Activated B cell treated with CpG ODN at 0.5 μM for 24 hours (primary cell): ENCODE measurements around the gene LILRB3. TPM values are rescaled to one million over a fixed set of nuclear protein-coding genes. Genes with fewer than 3 reads are reported as not detected.
"Not testable (repeated sequence)": the region's sequence is repeated elsewhere in the genome, so short reads cannot be mapped to it uniquely, and the experiment has no call there.

ENCODE experiments used
- ATAC-seq: fragments of 200-7000 bp; cut with Tn5 transposase; one replicate; pipeline ENCODE4 v1.10.0; 2021; ENCODE audit warnings: low read depth, mild to moderate bottlenecking, moderate library complexity
- CTCF ChIA-PET: fragments of 350-600 bp; sonication (Branson Sonifier 250); formaldehyde crosslinking; loops from one replicate; lab custom pipeline; 2021; ENCODE audit warnings: antibody characterized with exemption; lab: Charles Lee
- POLR2A ChIA-PET: fragments of 350-600 bp; sonication (Branson Sonifier 250); formaldehyde crosslinking; loops from one replicate; lab custom pipeline; 2021; ENCODE audit warnings: antibody characterized with exemption; lab: Charles Lee
- DNase-seq: peaks from one replicate; pipeline ENCODE4 v3.0.0; 2022
- H3K27ac Mint-ChIP-seq: one replicate; pipeline ENCODE4 v1.8.0; 2020; ENCODE audit warnings: mixed read lengths
- H3K27me3 Mint-ChIP-seq: one replicate; pipeline ENCODE4 v1.8.0; 2021; ENCODE audit warnings: mixed read lengths
- H3K36me3 Mint-ChIP-seq: one replicate; pipeline ENCODE4 v1.8.0; 2021; ENCODE audit warnings: low read depth, mixed read lengths
- H3K4me1 Mint-ChIP-seq: one replicate; pipeline ENCODE4 v1.8.0; 2021; ENCODE audit warnings: mixed read lengths
- H3K4me3 Mint-ChIP-seq: one replicate; pipeline ENCODE4 v1.8.0; 2020; ENCODE audit warnings: mild to moderate bottlenecking, mixed read lengths
- H3K9me3 Mint-ChIP-seq: one replicate; pipeline ENCODE4 v1.8.0; 2020; ENCODE audit warnings: mixed read lengths
- intact Hi-C: fragments of 100-400 bp; cut with micrococcal nuclease; formaldehyde crosslinking; loops from one replicate; pipeline ENCODE4 v1.15.1; 2024
- total RNA-seq: library from RNA; stranded (reverse); gene quantifications from 2 replicates; pipeline ENCODE4 v1.2.3, GENCODE V29; 2022
- TF ChIP-seq, protein P1 (sequence below): fragments of 200-600 bp; IDR thresholded peaks from one replicate; pipeline ENCODE4 v1.8.0; 2022; ENCODE audit warnings: antibody characterized with exemption, mild to moderate bottlenecking

The LILRB3 gene
- total RNA-seq, 1 donor from 2014 or later = 1.1 TPM

DNA sequence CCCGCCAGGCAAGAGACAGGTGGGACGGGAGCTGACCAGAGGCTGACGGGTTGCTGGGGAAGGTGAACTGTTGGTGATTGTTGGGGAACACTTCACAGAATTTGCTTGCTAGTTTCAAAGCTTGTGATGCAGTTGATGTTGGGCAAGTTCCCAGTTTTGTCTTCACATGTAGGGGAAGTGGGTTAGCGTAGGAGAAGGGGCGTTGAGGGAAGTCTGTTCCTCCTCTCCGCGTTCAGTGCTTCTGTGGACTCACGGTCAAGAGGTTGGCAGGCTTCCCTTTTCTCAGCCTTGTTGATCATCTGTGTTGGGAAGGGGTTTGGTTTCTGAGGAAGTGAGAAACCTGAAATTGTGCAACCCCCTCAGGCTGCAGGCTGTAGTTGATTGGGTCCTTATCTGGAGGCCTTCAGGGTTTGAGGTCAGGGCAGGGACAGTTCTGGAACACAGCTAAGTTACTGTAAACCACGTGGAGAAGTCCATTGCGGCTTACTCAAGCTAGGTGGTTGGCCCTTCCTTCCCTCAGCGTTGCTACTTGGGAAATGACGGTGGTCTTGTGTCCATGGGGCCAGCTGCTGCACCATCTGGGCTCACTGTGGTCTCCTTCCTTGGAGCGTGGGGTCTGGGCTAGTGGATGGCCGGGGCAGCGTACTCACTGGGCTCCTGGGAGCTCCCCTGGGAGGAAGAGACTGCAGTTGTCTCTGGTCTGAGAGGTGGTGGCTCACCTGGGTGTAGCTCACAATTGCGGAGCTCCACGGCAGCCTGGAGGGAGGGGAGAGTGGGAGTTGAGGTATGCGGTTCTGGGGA lies 14.6 kb downstream of the LILRB3 start:
- Mint-ChIP-seq H3K4me1 (peaks cover 78% of the 10 kb centered on the region), H3K27ac (peak overlapping the region; percentile 46), H3K9me3 (no peaks in the 10 kb centered on the region), H3K27me3 (no peaks in the 10 kb centered on the region), H3K36me3 (peaks cover 75% of the 10 kb centered on the region), H3K4me3 (peak overlapping the region; percentile 32)
- peak; percentile 47 for ATAC-seq
- no peak for DNase-seq
- TF ChIP-seq, protein P1, sequence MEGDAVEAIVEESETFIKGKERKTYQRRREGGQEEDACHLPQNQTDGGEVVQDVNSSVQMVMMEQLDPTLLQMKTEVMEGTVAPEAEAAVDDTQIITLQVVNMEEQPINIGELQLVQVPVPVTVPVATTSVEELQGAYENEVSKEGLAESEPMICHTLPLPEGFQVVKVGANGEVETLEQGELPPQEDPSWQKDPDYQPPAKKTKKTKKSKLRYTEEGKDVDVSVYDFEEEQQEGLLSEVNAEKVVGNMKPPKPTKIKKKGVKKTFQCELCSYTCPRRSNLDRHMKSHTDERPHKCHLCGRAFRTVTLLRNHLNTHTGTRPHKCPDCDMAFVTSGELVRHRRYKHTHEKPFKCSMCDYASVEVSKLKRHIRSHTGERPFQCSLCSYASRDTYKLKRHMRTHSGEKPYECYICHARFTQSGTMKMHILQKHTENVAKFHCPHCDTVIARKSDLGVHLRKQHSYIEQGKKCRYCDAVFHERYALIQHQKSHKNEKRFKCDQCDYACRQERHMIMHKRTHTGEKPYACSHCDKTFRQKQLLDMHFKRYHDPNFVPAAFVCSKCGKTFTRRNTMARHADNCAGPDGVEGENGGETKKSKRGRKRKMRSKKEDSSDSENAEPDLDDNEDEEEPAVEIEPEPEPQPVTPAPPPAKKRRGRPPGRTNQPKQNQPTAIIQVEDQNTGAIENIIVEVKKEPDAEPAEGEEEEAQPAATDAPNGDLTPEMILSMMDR = no peak
- POLR2A ChIA-PET = interaction anchor here (0.6 to 5.2 kb wide), 7 partner anchors 7 to 454 kb away, joined by 3 to 69 read pairs (median 5); partner anchors contain the start of genes MBOAT7, RPS9 and TSEN34
- CTCF ChIA-PET = interaction anchor here (0.7 to 1.1 kb wide), 2 partner anchors 19 to 24 kb away, joined by 3 read pairs; partner anchors contain the start of gene MBOAT7
- intact Hi-C loops = no loop called here

DNA sequence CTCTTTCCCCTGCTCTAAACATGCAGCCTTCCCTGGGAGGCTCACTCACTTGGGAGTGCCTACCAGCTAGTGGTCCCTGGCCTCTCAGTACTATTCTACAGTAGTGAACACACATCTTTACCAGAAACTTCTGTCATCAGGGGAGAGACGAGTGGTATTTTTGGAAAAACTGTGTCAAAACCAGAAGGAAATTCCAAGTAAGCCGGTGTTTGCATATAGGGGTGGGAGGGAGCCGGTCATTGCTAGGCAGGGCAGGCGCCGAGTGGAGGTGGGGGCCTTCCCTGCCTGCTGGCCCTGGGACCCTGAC lies 15.2 kb downstream of the LILRB3 start:
- H3K4me1 Mint-ChIP-seq = peaks cover 83% of the 10 kb centered on the region
- intact Hi-C loops = no loop called here
- peak overlapping the region; percentile 46 for H3K27ac Mint-ChIP-seq
- ChIA-PET CTCF (interaction anchor here (1.1 kb wide), 1 partner anchor 24 kb away, joined by 3 read pairs; no protein-coding TSS in a partner anchor), POLR2A (interaction anchor here (0.6 to 5.2 kb wide), 6 partner anchors 9 to 455 kb away, joined by 3 to 69 read pairs (median 4); partner anchors contain the start of genes MBOAT7 and TSEN34)
- peak overlapping the region; percentile 36 for H3K4me3 Mint-ChIP-seq
- peaks cover 80% of the 10 kb centered on the region for H3K36me3 Mint-ChIP-seq
- ATAC-seq = no peak
- H3K27me3 Mint-ChIP-seq = no peaks in the 10 kb centered on the region
- DNase-seq = no peak
- TF ChIP-seq, protein P1 = no peak
- H3K9me3 Mint-ChIP-seq = no peaks in the 10 kb centered on the region

GRCh38 chr19:54207193-54207592 lies 15.6 kb downstream of the LILRB3 start:
- peaks cover 88% of the 10 kb centered on the region for H3K4me1 Mint-ChIP-seq
- POLR2A ChIA-PET = interaction anchor here (0.7 to 5.2 kb wide), 6 partner anchors 8 to 34 kb away, joined by 3 to 69 read pairs (median 4); partner anchors contain the start of genes MBOAT7, TMC4 and TSEN34
- intact Hi-C loops, CTCF ChIA-PET, DNase-seq, H3K27ac Mint-ChIP-seq, ATAC-seq, H3K27me3 Mint-ChIP-seq, H3K9me3 Mint-ChIP-seq: not testable (repeated sequence)
- H3K4me3 Mint-ChIP-seq = peak overlapping the region; percentile 36
- peaks cover 85% of the 10 kb centered on the region for H3K36me3 Mint-ChIP-seq

GRCh38 chr19:54206831-54207177 lies 16.0 kb downstream of the LILRB3 start:
- H3K4me3 Mint-ChIP-seq = no peak overlapping the region

GRCh38 chr19:54206030-54206830 lies 16.6 kb downstream of the LILRB3 start:
- Mint-ChIP-seq H3K27me3 (no peaks in the 10 kb centered on the region), H3K9me3 (no peaks in the 10 kb centered on the region), H3K4me3 (no peak overlapping the region), H3K27ac (no peak overlapping the region), H3K36me3 (peaks cover 89% of the 10 kb centered on the region), H3K4me1 (peaks cover 95% of the 10 kb centered on the region)
- ChIA-PET POLR2A (interaction anchor here (0.7 to 5.2 kb wide), 5 partner anchors 16 to 421 kb away, joined by 3 to 69 read pairs (median 3); partner anchors contain the start of genes MBOAT7, TMC4 and TSEN34), CTCF (no interaction called here)
- TF ChIP-seq, protein P1 = no peak
- ATAC-seq (no peak), DNase-seq (no peak)
- intact Hi-C loops = no loop called here

More at GRCh38 chr19:54206831-54207177, 16.0 kb downstream of the LILRB3 start:
- ATAC-seq (no peak), DNase-seq (no peak)
- POLR2A ChIA-PET = interaction anchor here (0.7 to 5.2 kb wide), 4 partner anchors 17 to 112 kb away, joined by 3 to 69 read pairs (median 4); partner anchors contain the start of genes MBOAT7, TMC4 and TSEN34
- no peaks in the 10 kb centered on the region for H3K27me3 Mint-ChIP-seq
- peaks cover 87% of the 10 kb centered on the region for H3K36me3 Mint-ChIP-seq
- H3K9me3 Mint-ChIP-seq = no peaks in the 10 kb centered on the region
- CTCF ChIA-PET = no interaction called here
- TF ChIP-seq, protein P1 = no peak
- intact Hi-C loops = no loop called here
- H3K4me1 Mint-ChIP-seq = peaks cover 91% of the 10 kb centered on the region
- no peak overlapping the region for H3K27ac Mint-ChIP-seq
